AG09309 (cell line): ENCODE results near the gene PHF19.

Experiments used
- DNase-seq: peaks from one replicate; pipeline ENCODE4 v3.0.0-alpha.2; 2010; ENCODE audit warnings: low read depth
- H3K4me3 ChIP-seq: 2 replicates; pipeline ENCODE4 v1.5.1; 2011; ENCODE audit warnings: mild to moderate bottlenecking, low read depth, low read length, moderate library complexity; ENCODE audit not compliant: control insufficient read depth
- CTCF ChIP-seq: IDR thresholded peaks from 2 replicates; pipeline ENCODE4 v1.5.1; 2011; ENCODE audit warnings: mild to moderate bottlenecking, low read depth, low read length, inconsistent platforms; ENCODE audit not compliant: insufficient read depth, control insufficient read depth; ENCODE audit errors: missing control alignments

PHF19 gene

GRCh38 chr9:120841930-120842684 lies 34.9 kb downstream of the PHF19 start:
- no peak for DNase-seq
- no peak for TF ChIP-seq CTCF
- H3K4me3 ChIP-seq = peak overlapping the region; percentile 66

- TF ChIP-seq CTCF = no peak
- DNase-seq = no peak
- H3K4me3 ChIP-seq = no peak overlapping the region
These were observed 37.8 kb downstream of the PHF19 start for GRCh38 chr9:120839146-120839545.

- H3K4me3 ChIP-seq = no peak overlapping the region
- DNase-seq = no peak
- TF ChIP-seq CTCF = no peak
These were observed 39.1 kb downstream of the PHF19 start for GRCh38 chr9:120837921-120838320.

- no peak for DNase-seq
- TF ChIP-seq CTCF = no peak
- H3K4me3 ChIP-seq = no peak overlapping the region
These were observed 43.7 kb downstream of the PHF19 start for GRCh38 chr9:120833325-120833724.

- no peak for TF ChIP-seq CTCF
These were observed 44.2 kb downstream of the PHF19 start for GRCh38 chr9:120832807-120833206.

GRCh38 chr9:120830865-120831264 lies 46.1 kb downstream of the PHF19 start:
- no peak overlapping the region for H3K4me3 ChIP-seq
- no peak for TF ChIP-seq CTCF
- no peak for DNase-seq

More at GRCh38 chr9:120832807-120833206, 44.2 kb downstream of the PHF19 start:
- no peak overlapping the region for H3K4me3 ChIP-seq
- DNase-seq = no peak
